H4 (cell line): ENCODE measurements around the gene KIZ. TPM values are rescaled to one million over a fixed set of nuclear protein-coding genes. Genes with fewer than 3 reads are reported as not detected.
A peak's percentile ranks its signal among the peaks of the same experiment; 100 is the strongest.
"Not testable (repeated sequence)": the region's sequence is repeated elsewhere in the genome, so short reads cannot be mapped to it uniquely, and the experiment has no call there.

Experiments used
- DNase-seq: peaks from one replicate; pipeline ENCODE4 v3.0.0-alpha.2; 2015; ENCODE audit warnings: low spot score
- total RNA-seq: library from RNA; depleted of rRNA; stranded (reverse); fragments of >200 nt; shearing (Covaris generic); gene quantifications from 2 replicates; pipeline ENCODE4 v1.2.3, GENCODE V29; 2014

KIZ gene
- total RNA-seq, 1 experiment from 2014 or later = 11.1 TPM

GRCh38 chr20:21229163-21229562 is 103.3 kb downstream of the KIZ start:
- no peak for DNase-seq

- no peak for DNase-seq
Measured at GRCh38 chr20:21230220-21230619, 104.3 kb downstream of the KIZ start.

- no peak for DNase-seq
Measured at GRCh38 chr20:21230686-21231085, 104.8 kb downstream of the KIZ start.

GRCh38 chr20:21232546-21233280 is 106.8 kb downstream of the KIZ start:
- DNase-seq = no peak

GRCh38 chr20:21234324-21234723 is 108.4 kb downstream of the KIZ start:
- DNase-seq = no peak

- DNase-seq = no peak
Measured at GRCh38 chr20:21234806-21235483, 109.1 kb downstream of the KIZ start.

GRCh38 chr20:21235484-21236445 is 109.9 kb downstream of the KIZ start:
- DNase-seq = peak; percentile 37

- DNase-seq = peak; percentile 21
Measured at GRCh38 chr20:21237956-21238799, 112.3 kb downstream of the KIZ start.

GRCh38 chr20:21238818-21239536 is 113.1 kb downstream of the KIZ start:
- no peak for DNase-seq

GRCh38 chr20:21240394-21240793 is 114.5 kb downstream of the KIZ start:
- no peak for DNase-seq

- no peak for DNase-seq
Measured at GRCh38 chr20:21241406-21241805, 115.5 kb downstream of the KIZ start.

- no peak for DNase-seq
Measured at GRCh38 chr20:21243811-21244210, 117.9 kb downstream of the KIZ start.

- DNase-seq = no peak
Measured at GRCh38 chr20:21244808-21245207, 118.9 kb downstream of the KIZ start.

GRCh38 chr20:21246161-21246560 is 120.3 kb downstream of the KIZ start:
- no peak for DNase-seq

GRCh38 chr20:21247603-21248095 is 121.8 kb downstream of the KIZ start:
- DNase-seq = not testable (repeated sequence)

GRCh38 chr20:21251278-21251677 is 125.4 kb downstream of the KIZ start:
- peak; percentile 57 for DNase-seq

GRCh38 chr20:21257192-21257591 is 131.3 kb downstream of the KIZ start:
- DNase-seq = no peak

- no peak for DNase-seq
Measured at GRCh38 chr20:21258411-21258810, 132.5 kb downstream of the KIZ start.

GRCh38 chr20:21259346-21259745 is 133.5 kb downstream of the KIZ start:
- no peak for DNase-seq

- peak; percentile 30 for DNase-seq
Measured at GRCh38 chr20:21262812-21263211, 136.9 kb downstream of the KIZ start.
